ENCODE results near the gene RHBDL3. TPM values are rescaled to one million over a fixed set of nuclear protein-coding genes. Genes with fewer than 3 reads are reported as not detected.
A peak's percentile ranks its signal among the peaks of the same experiment; 100 is the strongest.
"Not testable (repeated sequence)": the region's sequence is repeated elsewhere in the genome, so short reads cannot be mapped to it uniquely, and the experiment has no call there.

Gene RHBDL3
- total RNA-seq, 1 experiment from 2014 or later: 0.24 TPM

GRCh38 chr17:32349854-32350665 lies 84.4 kb downstream of the RHBDL3 start, which contains the start of gene ZNF207:
Gene ZNF207, plus strand, starts transcription at chr17:32350157. Its CDS starts 129 bp downstream, at chr17:32350286.
- intact Hi-C loops (cut with micrococcal nuclease; ENCODE audit: unreplicated experiment): no loop called here
- Mint-ChIP-seq H3K27me3 (ENCODE audit: unreplicated experiment) (no peaks in the 10 kb centered on the region), H3K4me3 (ENCODE audit: low read depth, unreplicated experiment) (peak within 1 kb of the TSS; percentile 100), H3K36me3 (ENCODE audit: insufficient read depth, unreplicated experiment) (peaks cover 51% of the 10 kb centered on the region), H3K9me3 (ENCODE audit: low read depth, unreplicated experiment) (no peaks in the 10 kb centered on the region), H3K27ac (ENCODE audit: unreplicated experiment) (peak within 1 kb of the TSS; percentile 100), H3K4me1 (ENCODE audit: low read depth, unreplicated experiment) (peaks cover 14% of the 10 kb centered on the region)
- CTCF ChIA-PET: interaction anchor here (0.6 to 1.0 kb wide), 3 partner anchors 16 to 112 kb away, joined by 3 to 5 read pairs (median 3); partner anchors contain the start of gene PSMD11
- BruUV-seq (replicated peaks): TSS peak; percentile 81
- peak; percentile 95 for DNase-seq
- TF ChIP-seq, protein P1, sequence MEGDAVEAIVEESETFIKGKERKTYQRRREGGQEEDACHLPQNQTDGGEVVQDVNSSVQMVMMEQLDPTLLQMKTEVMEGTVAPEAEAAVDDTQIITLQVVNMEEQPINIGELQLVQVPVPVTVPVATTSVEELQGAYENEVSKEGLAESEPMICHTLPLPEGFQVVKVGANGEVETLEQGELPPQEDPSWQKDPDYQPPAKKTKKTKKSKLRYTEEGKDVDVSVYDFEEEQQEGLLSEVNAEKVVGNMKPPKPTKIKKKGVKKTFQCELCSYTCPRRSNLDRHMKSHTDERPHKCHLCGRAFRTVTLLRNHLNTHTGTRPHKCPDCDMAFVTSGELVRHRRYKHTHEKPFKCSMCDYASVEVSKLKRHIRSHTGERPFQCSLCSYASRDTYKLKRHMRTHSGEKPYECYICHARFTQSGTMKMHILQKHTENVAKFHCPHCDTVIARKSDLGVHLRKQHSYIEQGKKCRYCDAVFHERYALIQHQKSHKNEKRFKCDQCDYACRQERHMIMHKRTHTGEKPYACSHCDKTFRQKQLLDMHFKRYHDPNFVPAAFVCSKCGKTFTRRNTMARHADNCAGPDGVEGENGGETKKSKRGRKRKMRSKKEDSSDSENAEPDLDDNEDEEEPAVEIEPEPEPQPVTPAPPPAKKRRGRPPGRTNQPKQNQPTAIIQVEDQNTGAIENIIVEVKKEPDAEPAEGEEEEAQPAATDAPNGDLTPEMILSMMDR (IDR thresholded peaks at IDR 0.05; ENCODE audit: unreplicated experiment): no peak

- peaks cover 59% of the 10 kb centered on the region for H3K36me3 Mint-ChIP-seq (ENCODE audit: insufficient read depth, unreplicated experiment)
These were observed 85.2 kb downstream of the RHBDL3 start for GRCh38 chr17:32350666-32351418.

GRCh38 chr17:32352734-32353133 lies 87.1 kb downstream of the RHBDL3 start:
- peaks cover 24% of the 10 kb centered on the region for H3K4me1 Mint-ChIP-seq (ENCODE audit: low read depth, unreplicated experiment)
- intact Hi-C loops (cut with micrococcal nuclease; ENCODE audit: unreplicated experiment); BruUV-seq (replicated peaks); DNase-seq; H3K27me3 Mint-ChIP-seq (ENCODE audit: unreplicated experiment); H3K9me3 Mint-ChIP-seq (ENCODE audit: low read depth, unreplicated experiment); CTCF ChIA-PET; H3K27ac Mint-ChIP-seq (ENCODE audit: unreplicated experiment): not testable (repeated sequence)
- peak overlapping the region; percentile 100 for H3K4me3 Mint-ChIP-seq (ENCODE audit: low read depth, unreplicated experiment)
- peaks cover 69% of the 10 kb centered on the region for H3K36me3 Mint-ChIP-seq (ENCODE audit: insufficient read depth, unreplicated experiment)

More at GRCh38 chr17:32350666-32351418, 85.2 kb downstream of the RHBDL3 start:
- no peak for DNase-seq
- CTCF ChIA-PET: interaction anchor here (0.6 to 1.0 kb wide), 3 partner anchors 15 to 111 kb away, joined by 3 to 5 read pairs (median 3); partner anchors contain the start of gene PSMD11
- Mint-ChIP-seq H3K27me3 (ENCODE audit: unreplicated experiment) (no peaks in the 10 kb centered on the region), H3K9me3 (ENCODE audit: low read depth, unreplicated experiment) (no peaks in the 10 kb centered on the region), H3K4me3 (ENCODE audit: low read depth, unreplicated experiment) (peak overlapping the region; percentile 100), H3K27ac (ENCODE audit: unreplicated experiment) (peak overlapping the region; percentile 100), H3K4me1 (ENCODE audit: low read depth, unreplicated experiment) (peaks cover 22% of the 10 kb centered on the region)
- intact Hi-C loops (cut with micrococcal nuclease; ENCODE audit: unreplicated experiment): no loop called here
- TF ChIP-seq, protein P1 (IDR thresholded peaks at IDR 0.05; ENCODE audit: unreplicated experiment): no peak
- no TSS peak for BruUV-seq (replicated peaks)

GRCh38 chr17:32355649-32356377 lies 90.2 kb downstream of the RHBDL3 start:
- TF ChIP-seq, protein P1 (IDR thresholded peaks at IDR 0.05; ENCODE audit: unreplicated experiment): no peak
- Mint-ChIP-seq H3K4me3 (ENCODE audit: low read depth, unreplicated experiment) (peak overlapping the region; percentile 31), H3K36me3 (ENCODE audit: insufficient read depth, unreplicated experiment) (peaks cover 70% of the 10 kb centered on the region), H3K9me3 (ENCODE audit: low read depth, unreplicated experiment) (no peaks in the 10 kb centered on the region), H3K4me1 (ENCODE audit: low read depth, unreplicated experiment) (peaks cover 24% of the 10 kb centered on the region), H3K27me3 (ENCODE audit: unreplicated experiment) (no peaks in the 10 kb centered on the region), H3K27ac (ENCODE audit: unreplicated experiment) (peak overlapping the region; percentile 15)
- no TSS peak for BruUV-seq (replicated peaks)
- intact Hi-C loops (cut with micrococcal nuclease; ENCODE audit: unreplicated experiment): no loop called here
- DNase-seq: no peak
- CTCF ChIA-PET: no interaction called here
